ENCODE data around the gene ZBTB3. TPM values are rescaled to one million over a fixed set of nuclear protein-coding genes. Genes with fewer than 3 reads are reported as not detected.

ZBTB3 gene
- polyA plus RNA-seq, 1 donor from 2014 or later, result 8.5 TPM

DNA sequence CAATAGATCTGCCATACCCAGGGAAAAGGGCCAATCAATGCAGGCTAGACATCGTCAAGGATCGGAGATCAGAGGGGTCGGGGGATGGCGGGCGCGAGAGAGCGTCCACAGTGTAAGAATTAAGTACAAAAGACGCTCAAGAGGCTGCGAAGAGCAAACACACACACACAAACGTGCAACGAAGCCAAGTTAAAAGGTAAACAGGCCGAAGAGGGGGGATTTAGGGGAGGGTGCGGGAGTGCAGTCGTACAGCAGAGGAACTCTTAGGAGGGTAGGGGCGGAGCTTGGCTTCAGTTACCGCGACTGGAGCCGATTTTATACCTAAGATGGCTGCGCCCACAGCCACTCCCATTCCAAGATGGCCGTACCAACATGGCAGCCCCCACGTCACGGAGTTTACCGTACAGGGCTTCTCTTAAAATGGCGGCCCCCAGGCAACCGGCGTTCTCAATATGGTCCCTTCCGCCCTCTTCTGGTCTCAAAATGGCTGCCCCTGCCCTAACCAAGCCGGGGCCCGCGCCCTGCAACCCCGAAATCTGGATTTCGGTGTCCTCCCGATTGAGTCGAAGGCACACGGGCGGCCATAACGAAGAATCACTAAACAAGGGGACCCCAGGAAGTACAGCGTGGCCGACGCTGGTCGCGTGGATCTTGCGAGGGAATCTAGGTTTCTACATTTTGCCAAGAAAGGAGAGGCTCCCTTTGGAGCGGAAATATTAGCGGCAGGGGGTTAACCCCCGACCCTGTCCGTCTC is 44.5 kb downstream of the ZBTB3 start:
- Histone ChIP-seq H2AFZ (ENCODE audit: low read depth, low read length) (peak overlapping the region; percentile 71), H3K9me3 (ENCODE audit: low read length) (no peaks in the 10 kb centered on the region), H4K20me1 (ENCODE audit: insufficient read depth) (no peaks in the 10 kb centered on the region), H3K79me2 (replicated peaks; ENCODE audit: insufficient read depth, low read length) (peaks cover 40% of the 10 kb centered on the region), H3K27ac (ENCODE audit: low read length) (peak overlapping the region; percentile 96), H3F3A (ENCODE audit: insufficient read depth, low read length, poor library complexity, severe bottlenecking) (peaks cover 6% of the 10 kb centered on the region), H3K9ac (ENCODE audit: low read length) (peak overlapping the region; percentile 99), H3K9me2 (ENCODE audit: insufficient read depth, low read length) (no peaks in the 10 kb centered on the region), H3K27me3 (ENCODE audit: insufficient read depth, low read depth, low read length) (no peaks in the 10 kb centered on the region), H3K36me3 (ENCODE audit: insufficient read depth, low read length) (peaks cover 11% of the 10 kb centered on the region), H3K4me3 (ENCODE audit: low read length) (peak overlapping the region; percentile 75), H3K4me2 (ENCODE audit: low read length) (peak overlapping the region; percentile 98)
- TF ChIP-seq, protein P1, sequence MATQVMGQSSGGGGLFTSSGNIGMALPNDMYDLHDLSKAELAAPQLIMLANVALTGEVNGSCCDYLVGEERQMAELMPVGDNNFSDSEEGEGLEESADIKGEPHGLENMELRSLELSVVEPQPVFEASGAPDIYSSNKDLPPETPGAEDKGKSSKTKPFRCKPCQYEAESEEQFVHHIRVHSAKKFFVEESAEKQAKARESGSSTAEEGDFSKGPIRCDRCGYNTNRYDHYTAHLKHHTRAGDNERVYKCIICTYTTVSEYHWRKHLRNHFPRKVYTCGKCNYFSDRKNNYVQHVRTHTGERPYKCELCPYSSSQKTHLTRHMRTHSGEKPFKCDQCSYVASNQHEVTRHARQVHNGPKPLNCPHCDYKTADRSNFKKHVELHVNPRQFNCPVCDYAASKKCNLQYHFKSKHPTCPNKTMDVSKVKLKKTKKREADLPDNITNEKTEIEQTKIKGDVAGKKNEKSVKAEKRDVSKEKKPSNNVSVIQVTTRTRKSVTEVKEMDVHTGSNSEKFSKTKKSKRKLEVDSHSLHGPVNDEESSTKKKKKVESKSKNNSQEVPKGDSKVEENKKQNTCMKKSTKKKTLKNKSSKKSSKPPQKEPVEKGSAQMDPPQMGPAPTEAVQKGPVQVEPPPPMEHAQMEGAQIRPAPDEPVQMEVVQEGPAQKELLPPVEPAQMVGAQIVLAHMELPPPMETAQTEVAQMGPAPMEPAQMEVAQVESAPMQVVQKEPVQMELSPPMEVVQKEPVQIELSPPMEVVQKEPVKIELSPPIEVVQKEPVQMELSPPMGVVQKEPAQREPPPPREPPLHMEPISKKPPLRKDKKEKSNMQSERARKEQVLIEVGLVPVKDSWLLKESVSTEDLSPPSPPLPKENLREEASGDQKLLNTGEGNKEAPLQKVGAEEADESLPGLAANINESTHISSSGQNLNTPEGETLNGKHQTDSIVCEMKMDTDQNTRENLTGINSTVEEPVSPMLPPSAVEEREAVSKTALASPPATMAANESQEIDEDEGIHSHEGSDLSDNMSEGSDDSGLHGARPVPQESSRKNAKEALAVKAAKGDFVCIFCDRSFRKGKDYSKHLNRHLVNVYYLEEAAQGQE (IDR thresholded peaks at IDR 0.05; ENCODE audit: borderline replicate concordance), result peak; percentile 17
- TF ChIP-seq, protein P2, sequence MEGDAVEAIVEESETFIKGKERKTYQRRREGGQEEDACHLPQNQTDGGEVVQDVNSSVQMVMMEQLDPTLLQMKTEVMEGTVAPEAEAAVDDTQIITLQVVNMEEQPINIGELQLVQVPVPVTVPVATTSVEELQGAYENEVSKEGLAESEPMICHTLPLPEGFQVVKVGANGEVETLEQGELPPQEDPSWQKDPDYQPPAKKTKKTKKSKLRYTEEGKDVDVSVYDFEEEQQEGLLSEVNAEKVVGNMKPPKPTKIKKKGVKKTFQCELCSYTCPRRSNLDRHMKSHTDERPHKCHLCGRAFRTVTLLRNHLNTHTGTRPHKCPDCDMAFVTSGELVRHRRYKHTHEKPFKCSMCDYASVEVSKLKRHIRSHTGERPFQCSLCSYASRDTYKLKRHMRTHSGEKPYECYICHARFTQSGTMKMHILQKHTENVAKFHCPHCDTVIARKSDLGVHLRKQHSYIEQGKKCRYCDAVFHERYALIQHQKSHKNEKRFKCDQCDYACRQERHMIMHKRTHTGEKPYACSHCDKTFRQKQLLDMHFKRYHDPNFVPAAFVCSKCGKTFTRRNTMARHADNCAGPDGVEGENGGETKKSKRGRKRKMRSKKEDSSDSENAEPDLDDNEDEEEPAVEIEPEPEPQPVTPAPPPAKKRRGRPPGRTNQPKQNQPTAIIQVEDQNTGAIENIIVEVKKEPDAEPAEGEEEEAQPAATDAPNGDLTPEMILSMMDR (IDR thresholded peaks at IDR 0.05; ENCODE audit: poor library complexity, severe bottlenecking), result peak; percentile 53
- TF ChIP-seq RAD21 (conservative IDR thresholded peaks at IDR 0.05) (peak; percentile 31), MXI1 (conservative IDR thresholded peaks at IDR 0.05; ENCODE audit: poor library complexity, severe bottlenecking) (peak; percentile 74), POLR2AphosphoS5 (IDR thresholded peaks at IDR 0.05) (peak; percentile 95), EP300 (conservative IDR thresholded peaks at IDR 0.05; ENCODE audit: poor library complexity, severe bottlenecking) (no peak), TAF1 (IDR thresholded peaks at IDR 0.05; ENCODE audit: low read depth) (no peak), SMC3 (conservative IDR thresholded peaks at IDR 0.05; ENCODE audit: poor library complexity) (peak; percentile 46), EZH2 (IDR thresholded peaks at IDR 0.05; ENCODE audit: borderline replicate concordance, insufficient read depth, low read length, poor library complexity, severe bottlenecking) (no peak)

DNA sequence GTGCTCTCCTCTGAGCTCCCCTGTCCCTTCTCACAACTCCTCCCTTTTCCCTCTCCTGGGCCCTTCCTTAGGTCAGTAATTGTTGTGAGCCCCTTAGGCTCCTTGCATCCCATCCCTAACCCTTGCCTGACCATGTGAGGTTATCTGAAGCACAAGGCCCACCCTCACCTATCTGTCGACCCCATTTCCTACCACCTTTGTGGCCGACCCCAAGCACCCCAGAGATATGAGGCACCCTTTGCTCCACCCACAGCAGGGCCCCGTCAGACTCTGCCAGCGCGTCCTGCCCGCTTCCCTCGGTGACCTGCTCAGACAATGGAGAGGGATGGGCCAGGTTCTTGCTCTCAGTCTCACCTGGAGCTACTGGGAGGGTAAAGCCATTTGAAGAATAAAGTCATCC is 45.2 kb downstream of the ZBTB3 start:
- Histone ChIP-seq H3K27me3 (ENCODE audit: insufficient read depth, low read depth, low read length) (no peaks in the 10 kb centered on the region), H3K9ac (ENCODE audit: low read length) (peak overlapping the region; percentile 99), H3K27ac (ENCODE audit: low read length) (peak overlapping the region; percentile 96), H3K79me2 (replicated peaks; ENCODE audit: insufficient read depth, low read length) (peaks cover 41% of the 10 kb centered on the region), H3K9me3 (ENCODE audit: low read length) (no peaks in the 10 kb centered on the region), H3F3A (ENCODE audit: insufficient read depth, low read length, poor library complexity, severe bottlenecking) (peaks cover 6% of the 10 kb centered on the region), H2AFZ (ENCODE audit: low read depth, low read length) (no peak overlapping the region), H4K20me1 (ENCODE audit: insufficient read depth) (no peaks in the 10 kb centered on the region), H3K9me2 (ENCODE audit: insufficient read depth, low read length) (no peaks in the 10 kb centered on the region), H3K4me3 (ENCODE audit: low read length) (peak overlapping the region; percentile 75), H3K4me2 (ENCODE audit: low read length) (peak overlapping the region; percentile 98), H3K36me3 (ENCODE audit: insufficient read depth, low read length) (peaks cover 11% of the 10 kb centered on the region)
- TF ChIP-seq EZH2 (IDR thresholded peaks at IDR 0.05; ENCODE audit: borderline replicate concordance, insufficient read depth, low read length, poor library complexity, severe bottlenecking) (no peak), RAD21 (conservative IDR thresholded peaks at IDR 0.05) (no peak), POLR2AphosphoS5 (IDR thresholded peaks at IDR 0.05) (no peak), EP300 (conservative IDR thresholded peaks at IDR 0.05; ENCODE audit: poor library complexity, severe bottlenecking) (no peak), TAF1 (IDR thresholded peaks at IDR 0.05; ENCODE audit: low read depth) (no peak), MXI1 (conservative IDR thresholded peaks at IDR 0.05; ENCODE audit: poor library complexity, severe bottlenecking) (no peak), SMC3 (conservative IDR thresholded peaks at IDR 0.05; ENCODE audit: poor library complexity) (no peak)
- TF ChIP-seq, protein P1 (IDR thresholded peaks at IDR 0.05; ENCODE audit: borderline replicate concordance), result no peak
- TF ChIP-seq, protein P2 (IDR thresholded peaks at IDR 0.05; ENCODE audit: poor library complexity, severe bottlenecking), result no peak

All from neural cell (in vitro differentiated cells).